H1 (cell line): ENCODE data around the gene TTC13. TPM values are rescaled to one million over a fixed set of nuclear protein-coding genes. Genes with fewer than 3 reads are reported as not detected.

Source experiments
- CTCF ChIA-PET: fragments of 300-600 bp; sonication (Branson Sonifier 250); formaldehyde crosslinking; loops from one replicate; lab custom pipeline; 2021; ENCODE audit not compliant: partially characterized antibody; lab: Charles Lee
- POLR2A ChIA-PET: fragments of 300-600 bp; sonication (Branson Sonifier 250); formaldehyde crosslinking; loops from one replicate; lab custom pipeline; 2021; ENCODE audit warnings: inconsistent platforms; ENCODE audit not compliant: partially characterized antibody; lab: Charles Lee
- DNase-seq, 2 experiments: peaks; one replicate each; pipeline versions ENCODE4 v3.0.0 to v3.0.0-alpha.2; 2010 to 2022; ENCODE audit warnings: low spot score in 2 of 2, low read depth in 1 of 2, mixed read lengths in 1 of 2
- FAIRE-seq: peaks from 2 replicates; lab custom pipeline; 2011; peaks lifted over from hg19 to GRCh38; lab: Jason Lieb, UNC
- H2AFZ ChIP-seq: 2 replicates; pipeline ENCODE4 v1.8.1; 2012; ENCODE audit warnings: low read length, inconsistent platforms
- H2AK5ac ChIP-seq: 2 replicates; pipeline ENCODE4 v1.6.1; 2013; ENCODE audit warnings: low read depth, low read length
- H2BK120ac ChIP-seq: replicated peaks from 2 replicates; pipeline ENCODE3; 2013; ENCODE audit warnings: low read depth, low read length, inconsistent platforms
- H2BK12ac ChIP-seq: 2 replicates; pipeline ENCODE4 v1.6.1; 2013; ENCODE audit warnings: low read depth, low read length
- H2BK15ac ChIP-seq: 2 replicates; pipeline ENCODE4 v1.6.1; 2013; ENCODE audit warnings: low read length
- H2BK20ac ChIP-seq: 2 replicates; pipeline ENCODE4 v1.6.1; 2013; ENCODE audit warnings: low read length
- H2BK5ac ChIP-seq: 2 replicates; pipeline ENCODE4 v1.6.1; 2013; ENCODE audit warnings: low read depth, low read length
- H3K14ac ChIP-seq: 2 replicates; pipeline ENCODE4 v1.6.1; 2013; ENCODE audit warnings: inconsistent platforms; ENCODE audit not compliant: insufficient read length
- H3K18ac ChIP-seq: 2 replicates; pipeline ENCODE4 v1.6.1; 2013; ENCODE audit warnings: low read length; ENCODE audit errors: extremely low read depth
- H3K23ac ChIP-seq: 2 replicates; pipeline ENCODE4 v1.6.1; 2013; ENCODE audit warnings: inconsistent platforms; ENCODE audit not compliant: insufficient read length
- H3K23me2 ChIP-seq: 2 replicates; pipeline ENCODE4 v1.6.1; 2013; ENCODE audit warnings: low read depth, low read length
- H3K27ac ChIP-seq: 2 replicates; pipeline ENCODE4 v1.6.1; 2011; ENCODE audit warnings: low read depth, low read length, inconsistent platforms
- H3K27me3 ChIP-seq, 4 experiments: replicated peaks in 1 of 4; 1 replicate in 1 of 4; 2 replicates in 3 of 4; pipeline versions ENCODE4 v1.6.1 to v1.8.1; 2011 to 2013; ENCODE audit warnings: low read length in 3 of 4, mild to moderate bottlenecking in 3 of 4, inconsistent platforms in 2 of 4, mixed read lengths in 2 of 4, moderate library complexity in 1 of 4; ENCODE audit not compliant: control insufficient read depth in 3 of 4, insufficient read depth in 3 of 4; ENCODE audit errors: extremely low read depth in 1 of 4
- H3K36me3 ChIP-seq, 4 experiments: 2 replicates each; pipeline versions ENCODE4 v1.6.1 to v1.8.1; 2011 to 2013; ENCODE audit warnings: mild to moderate bottlenecking in 4 of 4, low read length in 3 of 4, moderate library complexity in 2 of 4, control low read depth in 1 of 4, inconsistent platforms in 1 of 4; ENCODE audit not compliant: insufficient read depth in 4 of 4, control insufficient read depth in 2 of 4
- H3K4ac ChIP-seq: replicated peaks from 2 replicates; pipeline ENCODE3; 2013; ENCODE audit warnings: low read length, low read depth, mixed read lengths, inconsistent platforms; ENCODE audit not compliant: insufficient read length
- H3K4me1 ChIP-seq, 4 experiments: replicated peaks in 1 of 4; 1 replicate in 1 of 4; 2 replicates in 3 of 4; pipeline versions ENCODE4 v1.6.1 to v1.8.1; 2011 to 2013; ENCODE audit warnings: low read length in 3 of 4, inconsistent platforms in 2 of 4, mixed read lengths in 1 of 4; ENCODE audit not compliant: insufficient read depth in 4 of 4, control insufficient read depth in 3 of 4
- H3K4me2 ChIP-seq, 2 experiments: 2 replicates each; pipeline versions ENCODE4 v1.6.1 to v1.8.1; 2011 to 2013; ENCODE audit warnings: low read depth in 2 of 2, low read length in 2 of 2, control low read depth in 1 of 2, inconsistent platforms in 1 of 2, mild to moderate bottlenecking in 1 of 2; ENCODE audit not compliant: insufficient read depth in 1 of 2
- H3K4me3 ChIP-seq, 4 experiments: fragments of 200-600, 300-600 bp in 1 of 4; sonication (generic), shearing (Covaris generic), sonication (Bioruptor Twin) in 1 of 4; 2 replicates each; pipeline versions ENCODE4 v1.5.1 to v1.8.1; 2011 to 2016; ENCODE audit warnings: low read length in 4 of 4, low read depth in 3 of 4, control low read depth in 2 of 4, inconsistent platforms in 2 of 4, mild to moderate bottlenecking in 2 of 4, mixed read lengths in 1 of 4, moderate library complexity in 1 of 4; ENCODE audit not compliant: insufficient read depth in 2 of 4; ENCODE audit errors: extremely low read depth in 1 of 4
- H3K56ac ChIP-seq: replicated peaks from 2 replicates; pipeline ENCODE3; 2013; ENCODE audit warnings: low read depth, mild to moderate bottlenecking, mixed read lengths, low read length, inconsistent platforms; ENCODE audit not compliant: insufficient read length
- H3K79me1 ChIP-seq: 2 replicates; pipeline ENCODE4 v1.6.1; 2013; ENCODE audit warnings: low read depth, low read length, control low read depth
- H3K79me2 ChIP-seq, 2 experiments: 2 replicates each; pipeline versions ENCODE4 v1.6.1 to v1.8.1; 2012 to 2013; ENCODE audit warnings: low read length in 2 of 2, mild to moderate bottlenecking in 2 of 2, inconsistent platforms in 1 of 2; ENCODE audit not compliant: insufficient read depth in 2 of 2, control insufficient read depth in 1 of 2
- H3K9ac ChIP-seq, 4 experiments: replicated peaks in 1 of 4; 1 replicate in 1 of 4; 2 replicates in 3 of 4; pipeline versions ENCODE4 v1.6.1 to v1.8.1; 2011 to 2013; ENCODE audit warnings: low read depth in 3 of 4, low read length in 3 of 4, control low read depth in 2 of 4, mild to moderate bottlenecking in 2 of 4, moderate library complexity in 2 of 4, inconsistent platforms in 1 of 4; ENCODE audit errors: extremely low read depth in 1 of 4
- H3K9me3 ChIP-seq, 2 experiments: 2 replicates each; pipeline versions ENCODE4 v1.6.1 to v1.8.1; 2012 to 2013; ENCODE audit warnings: mild to moderate bottlenecking in 2 of 2, moderate library complexity in 2 of 2, control low read depth in 1 of 2, inconsistent platforms in 1 of 2, low read depth in 1 of 2, low read length in 1 of 2, mixed read lengths in 1 of 2; ENCODE audit not compliant: insufficient read depth in 2 of 2
- H4K20me1 ChIP-seq, 2 experiments: replicated peaks in 1 of 2; 2 replicates each; pipeline versions ENCODE3 to v1.8.1; 2011 to 2013; ENCODE audit warnings: inconsistent platforms in 2 of 2, low read length in 2 of 2, mild to moderate bottlenecking in 1 of 2; ENCODE audit not compliant: insufficient read depth in 2 of 2, control insufficient read depth in 1 of 2
- H4K5ac ChIP-seq: 2 replicates; pipeline ENCODE4 v1.6.1; 2013; ENCODE audit warnings: low read length, low read depth, mixed read lengths, inconsistent platforms; ENCODE audit not compliant: insufficient read length
- H4K8ac ChIP-seq: 2 replicates; pipeline ENCODE4 v1.8.0; 2013; ENCODE audit warnings: mild to moderate bottlenecking, moderate library complexity, low read length, inconsistent platforms; ENCODE audit not compliant: insufficient read depth; ENCODE audit errors: extremely low read depth
- H4K91ac ChIP-seq: replicated peaks from 2 replicates; pipeline ENCODE3; 2013; ENCODE audit warnings: low read length, mixed read lengths, inconsistent platforms; ENCODE audit not compliant: insufficient read length
- CEBPB ChIP-seq: IDR thresholded peaks from 2 replicates; pipeline ENCODE4 v1.6.1; 2012; ENCODE audit warnings: low read depth, low read length
- EGR1 ChIP-seq: IDR thresholded peaks from 2 replicates; pipeline ENCODE4 v1.6.1; 2011; ENCODE audit warnings: low read depth, low read length, borderline replicate concordance
- FOSL1 ChIP-seq: IDR thresholded peaks from 2 replicates; pipeline ENCODE4 v1.6.1; 2011; ENCODE audit warnings: mild to moderate bottlenecking, low read depth, low read length, moderate library complexity; ENCODE audit not compliant: insufficient read depth
- HDAC2 ChIP-seq, 2 experiments: fragments of 300-600 bp in 1 of 2; sonication (generic) in 1 of 2; IDR thresholded peaks; 2 replicates each; pipeline ENCODE4 v1.6.1; 2011 to 2012; ENCODE audit warnings: low read depth in 2 of 2, low read length in 2 of 2, mild to moderate bottlenecking in 2 of 2, moderate library complexity in 2 of 2, borderline replicate concordance in 1 of 2, inconsistent platforms in 1 of 2
- HDAC6 ChIP-seq: IDR thresholded peaks from one replicate; pipeline ENCODE4 v1.7.1; 2012; ENCODE audit warnings: low read depth, mild to moderate bottlenecking, inconsistent platforms, low read length, moderate library complexity
- KDM5A ChIP-seq: fragments of 200-600 bp; IDR thresholded peaks from 2 replicates; pipeline ENCODE4 v1.7.1; 2012; ENCODE audit warnings: mild to moderate bottlenecking, low read length, inconsistent platforms, mixed read lengths
- RFX5 ChIP-seq: IDR thresholded peaks from 2 replicates; pipeline ENCODE4 v1.6.1; 2011; ENCODE audit warnings: low read depth, low read length, improper control_type of control experiment, borderline replicate concordance
- SAP30 ChIP-seq: fragments of 300-600 bp; sonication (generic); IDR thresholded peaks from 2 replicates; pipeline ENCODE4 v1.7.1; 2012; ENCODE audit warnings: low read length, moderate library complexity, mild to moderate bottlenecking, inconsistent platforms; ENCODE audit not compliant: insufficient read depth, insufficient replicate concordance
- SP4 ChIP-seq: IDR thresholded peaks from 2 replicates; pipeline ENCODE4 v1.6.1; 2012; ENCODE audit warnings: low read length, inconsistent platforms
- SUZ12 ChIP-seq: fragments of 200-600 bp; sonication (generic); IDR thresholded peaks from 2 replicates; pipeline ENCODE4 v1.6.1; 2012; ENCODE audit warnings: mild to moderate bottlenecking, inconsistent platforms, low read length, moderate library complexity, mixed read lengths
- TEAD4 ChIP-seq: IDR thresholded peaks from 2 replicates; pipeline ENCODE4 v1.6.1; 2012; ENCODE audit warnings: low read depth, low read length, inconsistent platforms, mixed read lengths
- ZNF274 ChIP-seq: IDR thresholded peaks from 2 replicates; pipeline ENCODE4 v1.7.0; 2012; ENCODE audit warnings: low read length, borderline replicate concordance; ENCODE audit errors: extremely low read depth
- WGBS, 2 experiments: shearing (Covaris generic) in 1 of 2; methylation state at CpG; one replicate each; pipeline versions ENCODE4 v1.1.6 to v1.1.7; 2013 to 2015; ENCODE audit warnings: low lambda C conversion rate in 2 of 2, mixed read lengths in 2 of 2, inconsistent platforms in 1 of 2, low coverage in 1 of 2, missing lambda C conversion rate in 1 of 2; ENCODE audit not compliant: insufficient replicate concordance in 2 of 2, insufficient coverage in 1 of 2, insufficient read length in 1 of 2; ENCODE audit errors: extremely low coverage in 1 of 2, missing lambda C conversion rate in 1 of 2; 5-methylcytosine and 5-hydroxymethylcytosine counted together
- polyA plus RNA-seq, 7 experiments: library from polyadenylated mRNA; depleted of rRNA in 3 of 7; stranded (reverse) in 5 of 7; unstranded in 2 of 7; fragments of >200 nt in 5 of 7; fragments of 200-250 nt in 2 of 7; gene quantifications; 1 replicate in 5 of 7; 2 replicates in 1 of 7; 4 replicates in 1 of 7; pipeline versions ENCODE4 v1.2.1 to v1.2.3, GENCODE V29; 2011 to 2013; ENCODE audit warnings: missing spikeins in 2 of 7, mixed read lengths in 2 of 7
- total RNA-seq: library from RNA; stranded (reverse); fragmentation: NEBNext Ultra II Directional; extraction: Animal tissue kit (Norgen Biotek cat#: 25700); gene quantifications from 2 replicates; pipeline ENCODE4 v1.2.1, GENCODE V29; 2021
- TF ChIP-seq, protein P1 (sequence below): IDR thresholded peaks from 2 replicates; pipeline ENCODE4 v1.6.1; 2012; ENCODE audit warnings: low read length, inconsistent platforms

TTC13 gene
- total and polyA plus RNA-seq, 2 of the 8 experiments (the other 6 are each of a cell fraction or from before 2014, with no cell fraction given): 3.1 to 7.1 TPM

DNA sequence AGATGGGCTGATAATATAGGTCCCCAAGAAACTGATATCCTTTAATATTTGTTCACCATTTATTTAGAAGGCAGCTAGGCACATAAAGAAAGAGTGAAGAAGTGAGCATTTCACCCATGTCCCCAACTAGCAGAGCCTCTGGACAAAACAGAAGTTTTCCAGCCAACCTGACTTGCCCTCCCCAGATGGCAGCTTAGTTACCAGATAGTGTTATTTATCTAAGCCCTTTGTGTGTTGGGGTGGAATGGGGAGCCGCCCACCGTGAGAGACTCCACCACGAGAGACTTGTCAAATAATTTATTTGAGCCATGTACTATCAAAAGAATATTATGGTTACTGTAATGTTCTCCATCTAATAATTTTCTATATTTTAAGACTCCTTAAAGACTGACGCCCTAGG, 55.5 kb downstream of the TTC13 start:
- no peaks in the 10 kb centered on the region for H3K79me1 ChIP-seq
- no peak overlapping the region for H2AFZ ChIP-seq
- POLR2A ChIA-PET: no interaction called here
- H2AK5ac ChIP-seq: no peak overlapping the region
- no peaks in the 10 kb centered on the region for H3K23me2 ChIP-seq
- no peak overlapping the region for H3K4me3 ChIP-seq
- 91% methylated on average over 4 of the region's 4 CpGs; no CpG with 5 or more reads in 1 of the 2 experiments for WGBS, 2 experiments
- H3K4me2 ChIP-seq: no peak overlapping the region
- no peak overlapping the region for H3K9ac ChIP-seq
- H3K27ac ChIP-seq: no peak overlapping the region
- CTCF ChIA-PET: interaction anchor here (0.6 to 2.6 kb wide), 8 partner anchors 8 to 540 kb away, joined by 3 to 10 read pairs (median 3); no protein-coding TSS in a partner anchor
- no peak overlapping the region for H3K56ac ChIP-seq
- H3K4me1 ChIP-seq: no peaks in the 10 kb centered on the region
- H3K27me3 ChIP-seq: no peaks in the 10 kb centered on the region
- no peak overlapping the region for H4K5ac ChIP-seq
- no peak overlapping the region for H3K23ac ChIP-seq
- no peak overlapping the region for H3K14ac ChIP-seq
- H3K18ac ChIP-seq: no peak overlapping the region
- H4K91ac ChIP-seq: no peak overlapping the region
- H2BK120ac ChIP-seq: no peak overlapping the region
- H2BK12ac ChIP-seq: no peak overlapping the region
- no peak overlapping the region for H2BK5ac ChIP-seq
- H3K9me3 ChIP-seq: no peaks in the 10 kb centered on the region
- no peak for DNase-seq
- H2BK20ac ChIP-seq: no peak overlapping the region
- H4K20me1 ChIP-seq: no peaks in the 10 kb centered on the region
- H3K79me2 ChIP-seq: no peaks in the 10 kb centered on the region
- peaks cover 0 to 3% (median 1%) of the 10 kb centered on the region in 4 experiments; a peak in 3 of 8 replicates for H3K36me3 ChIP-seq
- H2BK15ac ChIP-seq: no peak overlapping the region
- H4K8ac ChIP-seq: no peak overlapping the region
- no peak for FAIRE-seq
- H3K4ac ChIP-seq: no peak overlapping the region
- TF ChIP-seq CEBPB (no peak), EGR1 (no peak), SP4 (no peak), RFX5 (no peak), HDAC6 (no peak), TEAD4 (no peak), ZNF274 (no peak), KDM5A (no peak), SAP30 (no peak), SUZ12 (no peak), HDAC2 (IDR thresholded peaks at IDR 0.05; ENCODE audit: borderline replicate concordance in 1 of 2, low read depth in 2 of 2, low read length in 2 of 2) (no peak), FOSL1 (no peak)
- TF ChIP-seq, protein P1, sequence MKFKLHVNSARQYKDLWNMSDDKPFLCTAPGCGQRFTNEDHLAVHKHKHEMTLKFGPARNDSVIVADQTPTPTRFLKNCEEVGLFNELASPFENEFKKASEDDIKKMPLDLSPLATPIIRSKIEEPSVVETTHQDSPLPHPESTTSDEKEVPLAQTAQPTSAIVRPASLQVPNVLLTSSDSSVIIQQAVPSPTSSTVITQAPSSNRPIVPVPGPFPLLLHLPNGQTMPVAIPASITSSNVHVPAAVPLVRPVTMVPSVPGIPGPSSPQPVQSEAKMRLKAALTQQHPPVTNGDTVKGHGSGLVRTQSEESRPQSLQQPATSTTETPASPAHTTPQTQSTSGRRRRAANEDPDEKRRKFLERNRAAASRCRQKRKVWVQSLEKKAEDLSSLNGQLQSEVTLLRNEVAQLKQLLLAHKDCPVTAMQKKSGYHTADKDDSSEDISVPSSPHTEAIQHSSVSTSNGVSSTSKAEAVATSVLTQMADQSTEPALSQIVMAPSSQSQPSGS: no peak
